GM19239 (cell line): ENCODE measurements around the gene SMARCAL1.

Experiments
- DNase-seq: peaks from one replicate; pipeline ENCODE4 v3.0.0; 2011; ENCODE audit warnings: low spot score; ENCODE audit not compliant: insufficient read length
- FAIRE-seq: peaks from 2 replicates; lab custom pipeline; 2011; peaks lifted over from hg19 to GRCh38; lab: Jason Lieb, UNC

Gene SMARCAL1

GRCh38 chr2:216467845-216468244, 55.6 kb downstream of the SMARCAL1 start:
- no peak for DNase-seq
- no peak for FAIRE-seq

DNA sequence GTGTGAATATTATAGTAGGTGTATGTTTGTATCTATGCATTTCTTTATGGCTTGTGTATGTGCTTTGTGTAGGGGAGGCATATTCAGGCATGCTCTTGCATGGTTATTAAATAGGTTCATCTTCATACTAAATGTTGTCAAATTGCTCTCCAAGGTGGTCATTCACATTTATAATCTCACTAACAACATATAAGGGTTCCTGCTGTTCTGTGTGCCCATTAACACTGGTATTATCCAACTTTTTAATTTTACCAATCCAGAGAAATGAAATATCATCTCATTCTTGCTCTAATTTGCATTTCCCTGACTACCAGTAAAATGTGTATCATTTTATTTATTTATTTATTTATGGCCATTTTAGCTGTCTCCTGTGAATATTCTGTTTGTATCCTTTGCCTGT, 57.4 kb downstream of the SMARCAL1 start:
- no peak for FAIRE-seq
- DNase-seq, result no peak

DNA sequence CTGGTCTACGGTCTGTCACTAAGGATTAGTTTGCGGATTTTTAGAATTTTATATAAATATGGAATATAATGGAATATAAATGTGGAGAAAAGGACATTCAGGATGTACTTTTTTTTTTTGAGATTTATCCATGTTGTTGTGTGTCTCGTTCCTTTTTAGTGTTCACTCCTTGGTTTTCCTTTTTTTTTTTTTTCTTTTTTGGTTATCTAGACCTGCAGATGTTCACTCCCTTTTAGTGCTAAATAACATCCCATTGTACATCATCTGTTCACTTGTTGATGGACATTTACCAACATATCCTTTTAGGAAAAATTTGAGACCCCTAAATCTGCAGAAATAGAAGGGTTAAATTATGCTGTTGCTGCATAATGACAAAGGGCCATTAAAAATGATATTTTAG, 60.9 kb downstream of the SMARCAL1 start:
- DNase-seq, result no peak
- FAIRE-seq, result no peak

DNA sequence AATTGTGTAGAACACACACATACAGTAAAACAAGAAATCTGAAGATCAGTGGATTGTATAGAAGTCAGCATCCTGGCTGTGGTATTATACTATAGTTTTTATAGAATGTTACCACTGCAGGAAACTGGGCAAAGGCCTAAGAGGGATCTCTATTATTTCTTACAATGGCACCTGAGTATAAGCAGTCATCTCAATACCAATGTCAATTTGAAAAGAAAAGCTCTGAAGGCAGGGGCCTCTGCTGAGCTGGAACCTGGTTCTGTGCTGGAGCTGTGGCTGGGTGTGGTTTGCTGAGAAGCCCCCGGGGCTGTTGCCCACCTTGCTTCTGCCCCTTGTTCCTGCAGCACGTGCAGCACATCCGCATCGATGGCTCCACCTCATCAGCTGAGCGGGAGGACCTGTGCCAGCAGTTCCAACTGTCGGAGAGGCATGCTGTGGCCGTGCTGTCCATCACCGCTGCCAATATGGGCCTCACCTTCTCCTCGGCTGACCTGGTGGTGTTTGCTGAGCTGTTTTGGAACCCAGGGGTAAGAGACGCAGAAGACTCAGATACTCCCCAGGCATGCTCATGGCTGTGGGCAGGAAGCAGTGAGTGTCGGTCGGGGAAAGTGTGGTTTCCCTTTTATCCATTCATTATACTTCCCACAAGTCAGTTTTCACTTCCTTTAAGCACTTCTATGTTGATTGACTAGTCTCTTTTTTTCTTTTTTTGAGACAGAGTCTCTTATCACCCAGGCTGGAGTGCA, 62.8 kb downstream of the SMARCAL1 start:
- FAIRE-seq, result peak; percentile 66
- no peak for DNase-seq

GRCh38 chr2:216475767-216476166, 63.5 kb downstream of the SMARCAL1 start:
- DNase-seq, result no peak
- FAIRE-seq, result no peak

- DNase-seq, result no peak
- no peak for FAIRE-seq
These were observed 65.2 kb downstream of the SMARCAL1 start for GRCh38 chr2:216477283-216478035.

DNA sequence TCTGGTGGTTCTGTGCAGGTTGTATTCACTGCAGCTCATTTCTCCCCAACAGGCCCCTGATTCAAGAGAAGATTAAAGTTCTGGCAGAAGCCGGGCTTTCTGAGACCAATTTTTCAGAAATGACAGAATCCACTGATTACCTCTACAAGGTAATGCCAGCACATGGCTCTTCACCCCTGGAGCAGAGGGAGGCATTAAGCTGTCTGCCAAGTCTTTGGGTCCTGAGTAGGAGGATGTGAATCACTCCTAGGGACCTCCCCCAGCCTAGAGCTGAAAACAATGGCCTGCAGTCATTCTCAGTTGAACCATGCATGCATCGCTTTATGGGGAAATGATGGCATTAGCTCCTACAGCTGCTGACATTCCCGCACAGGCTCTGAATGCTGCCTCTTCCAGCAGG, 65.9 kb downstream of the SMARCAL1 start:
- no peak for DNase-seq
- no peak for FAIRE-seq

- no peak for FAIRE-seq
- DNase-seq, result no peak
These were observed 66.5 kb downstream of the SMARCAL1 start for GRCh38 chr2:216478791-216479190.

- DNase-seq, result no peak
- no peak for FAIRE-seq
These were observed 67.9 kb downstream of the SMARCAL1 start for GRCh38 chr2:216480221-216480620.

GRCh38 chr2:216482640-216483039, 70.4 kb downstream of the SMARCAL1 start:
- FAIRE-seq, result no peak
- no peak for DNase-seq

- DNase-seq (no peak), FAIRE-seq (no peak)
These were observed 73.0 kb downstream of the SMARCAL1 start for GRCh38 chr2:216485237-216485636.

GRCh38 chr2:216485745-216486144, 73.5 kb downstream of the SMARCAL1 start:
- DNase-seq (no peak), FAIRE-seq (no peak)

GRCh38 chr2:216486271-216486670, 74.0 kb downstream of the SMARCAL1 start:
- no peak for FAIRE-seq

DNA sequence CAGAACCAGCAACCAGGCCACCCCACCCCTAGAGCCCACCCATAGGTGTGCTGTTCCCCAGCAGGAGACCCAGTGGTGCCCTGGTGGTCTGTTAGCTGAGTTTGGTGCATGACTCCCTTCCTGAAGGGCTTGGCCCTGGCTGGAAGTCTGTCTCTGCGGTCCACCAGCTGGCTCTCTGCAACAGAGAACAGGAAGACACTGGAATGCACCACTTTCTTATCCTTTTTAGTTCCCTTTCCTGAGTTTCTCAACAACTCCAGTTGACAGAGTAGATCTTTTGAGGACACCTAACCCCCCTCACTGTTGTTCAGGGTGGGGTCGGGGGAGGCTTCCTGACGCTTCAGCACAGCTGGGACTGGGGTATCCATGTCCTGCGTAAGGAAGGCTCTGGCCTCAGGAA, 74.4 kb downstream of the SMARCAL1 start:
- DNase-seq (no peak), FAIRE-seq (no peak)

More at GRCh38 chr2:216486271-216486670, 74.0 kb downstream of the SMARCAL1 start:
- no peak for DNase-seq

GRCh38 chr2:216490061-216490460, 77.8 kb downstream of the SMARCAL1 start:
- DNase-seq (no peak), FAIRE-seq (no peak)

DNA sequence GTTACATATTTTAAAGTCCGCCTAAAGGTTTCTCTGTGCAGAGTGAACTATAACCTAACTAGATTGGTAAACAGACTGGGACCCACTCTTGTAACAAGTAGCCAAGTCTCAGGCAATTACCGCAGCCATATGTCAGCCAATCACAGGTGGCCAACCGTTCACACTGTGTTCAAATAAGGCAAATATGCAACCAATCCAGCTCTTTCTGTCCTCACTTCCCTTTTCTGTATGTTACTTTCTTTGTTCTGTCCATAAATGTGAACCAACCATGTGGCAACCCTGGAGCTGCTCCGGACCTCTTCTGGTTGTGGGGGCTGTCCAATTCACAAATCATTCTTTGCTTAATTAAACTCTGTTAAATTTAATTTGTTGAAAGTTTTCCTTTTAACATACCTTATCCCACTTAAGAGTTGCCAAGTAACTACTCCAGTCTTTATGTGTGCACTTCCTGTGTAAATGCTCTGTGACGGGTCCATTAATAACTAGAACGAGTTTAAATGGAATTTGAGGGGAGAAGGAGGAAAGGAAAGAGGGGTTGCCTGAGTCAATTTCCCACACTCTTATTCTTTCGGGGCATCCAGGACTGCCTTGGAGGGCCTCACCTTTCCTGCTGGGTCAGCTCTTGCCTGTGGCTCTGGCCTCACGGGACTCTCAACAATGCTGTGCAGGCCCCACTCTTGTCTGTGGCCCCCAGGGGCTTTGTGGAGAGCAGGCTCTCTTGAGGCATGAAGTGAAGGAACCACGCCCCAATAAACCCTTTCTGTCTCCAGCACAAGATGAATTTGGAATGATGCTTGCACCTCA, 79.7 kb downstream of the SMARCAL1 start:
- FAIRE-seq (peak; percentile 78), DNase-seq (no peak)

- no peak for FAIRE-seq
- DNase-seq, result no peak
These were observed 80.5 kb downstream of the SMARCAL1 start for GRCh38 chr2:216492597-216493333.

GRCh38 chr2:216493334-216493685, 81.0 kb downstream of the SMARCAL1 start:
- no peak for DNase-seq
- no peak for FAIRE-seq

- DNase-seq, result no peak
These were observed 83.4 kb downstream of the SMARCAL1 start for GRCh38 chr2:216495656-216496055.

GRCh38 chr2:216497382-216498069, 85.2 kb downstream of the SMARCAL1 start:
- FAIRE-seq (no peak), DNase-seq (no peak)

More at GRCh38 chr2:216495656-216496055, 83.4 kb downstream of the SMARCAL1 start:
- no peak for FAIRE-seq
